Measurements from ENCODE around the gene SHROOM4. TPM values are rescaled to one million over a fixed set of nuclear protein-coding genes. Genes with fewer than 3 reads are reported as not detected.

The SHROOM4 gene
- total and polyA plus RNA-seq, 7 donors: 1.8 to 11.2 (median 5.1) TPM

DNA sequence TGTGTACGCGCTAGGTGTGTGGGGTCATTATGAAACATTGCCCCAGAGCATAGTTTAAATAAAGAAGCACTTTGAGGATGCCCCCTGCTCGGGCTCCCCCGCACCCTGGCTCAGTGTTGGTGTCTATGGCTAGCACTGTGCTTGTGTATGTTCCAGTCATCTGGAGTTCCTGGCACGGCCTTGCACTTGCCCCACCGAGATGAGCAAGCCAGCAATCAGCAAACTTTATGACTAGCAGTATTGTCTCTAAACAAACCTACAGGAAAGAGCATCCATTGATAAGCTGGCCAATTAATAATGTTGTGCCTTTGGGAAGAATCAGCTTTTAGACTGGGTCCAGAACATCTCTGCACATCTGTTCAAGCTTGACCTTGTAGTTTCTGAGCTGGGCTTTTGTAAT lies 707 bp upstream of the SHROOM4 start:
- ATAC-seq: no peak
- intact Hi-C loops (cut with DNase I): no loop called here
- H3K9me3 ChIP-seq: no peaks in the 10 kb centered on the region
- TF ChIP-seq, protein P1, sequence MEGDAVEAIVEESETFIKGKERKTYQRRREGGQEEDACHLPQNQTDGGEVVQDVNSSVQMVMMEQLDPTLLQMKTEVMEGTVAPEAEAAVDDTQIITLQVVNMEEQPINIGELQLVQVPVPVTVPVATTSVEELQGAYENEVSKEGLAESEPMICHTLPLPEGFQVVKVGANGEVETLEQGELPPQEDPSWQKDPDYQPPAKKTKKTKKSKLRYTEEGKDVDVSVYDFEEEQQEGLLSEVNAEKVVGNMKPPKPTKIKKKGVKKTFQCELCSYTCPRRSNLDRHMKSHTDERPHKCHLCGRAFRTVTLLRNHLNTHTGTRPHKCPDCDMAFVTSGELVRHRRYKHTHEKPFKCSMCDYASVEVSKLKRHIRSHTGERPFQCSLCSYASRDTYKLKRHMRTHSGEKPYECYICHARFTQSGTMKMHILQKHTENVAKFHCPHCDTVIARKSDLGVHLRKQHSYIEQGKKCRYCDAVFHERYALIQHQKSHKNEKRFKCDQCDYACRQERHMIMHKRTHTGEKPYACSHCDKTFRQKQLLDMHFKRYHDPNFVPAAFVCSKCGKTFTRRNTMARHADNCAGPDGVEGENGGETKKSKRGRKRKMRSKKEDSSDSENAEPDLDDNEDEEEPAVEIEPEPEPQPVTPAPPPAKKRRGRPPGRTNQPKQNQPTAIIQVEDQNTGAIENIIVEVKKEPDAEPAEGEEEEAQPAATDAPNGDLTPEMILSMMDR (IDR thresholded peaks at IDR 0.05): no peak
- 43 to 54% (median 54%) methylated on average over 6 of the region's 6 CpGs for WGBS, 3 donors
- peak overlapping the region; percentile 58 for H3K4me3 ChIP-seq
- DNase-seq: peak in 1 of 2 donors; percentile 12
- H3K36me3 ChIP-seq (ENCODE audit: insufficient read depth in 1 of 2, low read depth in 1 of 2): no peaks in the 10 kb centered on the region
- no peak overlapping the region for H3K27ac ChIP-seq
- H3K4me1 ChIP-seq: no peaks in the 10 kb centered on the region
- H3K27me3 ChIP-seq (ENCODE audit: insufficient read depth in 3 of 3, low read length in 2 of 3): peaks cover 0 to 43% (median 0%) of the 10 kb centered on the region in 3 donors

DNA sequence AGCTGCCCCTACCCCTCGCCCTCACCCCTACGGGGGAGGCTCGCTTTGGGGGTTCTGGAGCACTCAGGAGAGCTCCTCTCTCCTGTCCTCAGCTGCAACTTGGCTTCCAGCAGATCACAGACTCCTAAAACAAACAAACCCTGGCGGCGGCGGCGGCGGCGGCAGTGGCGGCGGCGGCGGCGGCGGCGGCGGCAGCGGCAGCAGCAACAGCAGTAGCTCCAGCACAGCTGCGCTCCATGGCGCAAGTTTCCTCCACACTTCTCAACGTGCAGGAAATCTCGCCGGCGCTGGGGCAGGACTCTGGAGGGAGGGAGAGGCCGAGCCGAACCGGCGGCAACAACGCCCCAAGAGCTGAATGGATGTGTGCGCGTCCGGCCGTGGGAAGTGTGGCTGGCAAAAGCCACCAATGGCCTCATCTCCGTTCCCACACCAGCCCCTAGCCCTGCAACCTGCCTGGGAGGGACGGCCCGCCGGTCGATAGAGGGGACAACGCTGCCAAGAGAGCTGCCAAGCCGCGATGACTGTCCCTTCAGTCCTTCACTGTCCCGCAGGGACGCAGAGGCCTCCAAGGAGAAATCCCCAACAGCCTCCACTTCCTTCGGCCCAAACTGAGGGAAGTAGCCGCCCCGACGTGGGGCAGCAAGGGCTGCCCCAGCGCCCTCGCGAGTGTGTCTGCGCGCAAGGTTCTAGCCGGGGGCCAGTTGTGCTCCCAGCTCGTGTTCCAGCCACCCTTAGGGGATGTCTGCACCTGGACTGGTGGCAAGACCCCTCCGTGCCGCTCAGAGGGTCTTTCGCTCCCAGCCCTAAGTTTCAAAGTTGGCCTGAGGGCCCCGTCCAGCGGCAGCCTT lies 775 bp downstream of the SHROOM4 start:
- ATAC-seq (peak in 2 of 4 donors; percentile 27 to 41), DNase-seq (peak; percentile 30 to 73)
- intact Hi-C loops (cut with DNase I): no loop called here
- Histone ChIP-seq H3K4me3 (peak overlapping the region; percentile 58), H3K27ac (peak overlapping the region; percentile 16), H3K27me3 (ENCODE audit: insufficient read depth in 3 of 3, low read length in 2 of 3) (peaks cover 0 to 43% (median 0%) of the 10 kb centered on the region in 3 donors), H3K36me3 (ENCODE audit: insufficient read depth in 1 of 2, low read depth in 1 of 2) (no peaks in the 10 kb centered on the region), H3K4me1 (no peaks in the 10 kb centered on the region), H3K9me3 (no peaks in the 10 kb centered on the region)
- TF ChIP-seq, protein P1 (IDR thresholded peaks at IDR 0.05): no peak
- WGBS, 3 donors: 0 to 24% (median 1%) methylated on average over 25 to 59 of the region's 59 CpGs

DNA sequence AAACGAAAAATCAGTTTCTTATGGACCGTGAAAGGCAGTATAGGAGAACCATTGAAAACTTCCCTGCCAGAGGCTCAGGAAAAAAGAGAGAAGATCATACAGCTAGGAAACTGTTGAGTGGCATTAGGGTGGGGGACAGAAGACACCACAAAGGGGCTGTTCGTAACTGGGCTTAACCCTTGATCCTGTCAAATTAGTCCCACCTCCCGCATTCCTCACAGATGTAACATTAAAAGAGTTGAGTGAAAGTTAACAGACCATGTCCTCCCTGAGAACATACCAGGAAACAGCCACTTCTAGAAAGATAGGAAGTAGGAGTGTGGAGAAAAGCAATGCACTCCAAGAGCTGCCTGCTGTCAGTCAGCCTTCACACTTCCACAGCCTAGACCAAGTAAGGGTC lies 8.7 kb downstream of the SHROOM4 start:
- no peak overlapping the region for H3K4me3 ChIP-seq
- H3K27ac ChIP-seq: no peak overlapping the region
- no peak for ATAC-seq
- intact Hi-C loops (cut with DNase I): no loop called here
- H3K27me3 ChIP-seq (ENCODE audit: insufficient read depth in 3 of 3, low read length in 2 of 3): peaks cover 0 to 20% (median 0%) of the 10 kb centered on the region in 3 donors
- TF ChIP-seq, protein P1 (IDR thresholded peaks at IDR 0.05): no peak
- no peaks in the 10 kb centered on the region for H3K4me1 ChIP-seq
- H3K9me3 ChIP-seq: no peaks in the 10 kb centered on the region
- WGBS, 3 donors: 50 to 60% (median 55%) methylated on average over 4 of the region's 4 CpGs
- no peak for DNase-seq
- no peaks in the 10 kb centered on the region for H3K36me3 ChIP-seq (ENCODE audit: insufficient read depth in 1 of 2, low read depth in 1 of 2)

DNA sequence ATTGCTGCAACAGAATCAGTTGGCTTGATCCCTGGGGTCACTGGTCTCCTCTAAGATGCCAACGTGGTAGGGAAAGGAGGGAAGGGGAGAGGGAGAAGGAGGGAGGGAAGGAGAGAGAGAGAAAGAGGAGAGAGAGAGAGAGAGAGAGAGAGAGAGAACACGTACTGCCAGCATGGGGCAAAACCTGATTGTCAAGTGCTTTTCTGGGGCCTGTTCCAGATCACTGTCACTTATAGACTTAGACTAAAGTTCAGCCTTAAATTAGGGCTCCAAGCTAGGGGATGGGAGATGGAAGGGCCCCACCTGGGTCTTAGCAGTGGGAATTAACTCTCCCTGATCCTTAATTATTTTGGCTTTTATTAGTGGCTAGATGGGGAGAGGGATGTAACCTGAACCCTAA lies 12.9 kb downstream of the SHROOM4 start:
- intact Hi-C loops (cut with DNase I): no loop called here
- Histone ChIP-seq H3K4me3 (no peak overlapping the region), H3K36me3 (ENCODE audit: insufficient read depth in 1 of 2, low read depth in 1 of 2) (no peaks in the 10 kb centered on the region), H3K27ac (no peak overlapping the region), H3K9me3 (no peaks in the 10 kb centered on the region), H3K4me1 (no peaks in the 10 kb centered on the region), H3K27me3 (ENCODE audit: insufficient read depth in 3 of 3, low read length in 2 of 3) (peaks cover 0 to 19% (median 0%) of the 10 kb centered on the region in 3 donors)
- WGBS, 3 donors: 13 to 40% (median 19%) methylated on average over 1 to 2 of the region's 2 CpGs
- DNase-seq (no peak), ATAC-seq (no peak)
- TF ChIP-seq, protein P1 (IDR thresholded peaks at IDR 0.05): no peak

Measured in psoas muscle (tissue), 8 donors.